ENCODE results near the gene TAS2R50. TPM values are rescaled to one million over a fixed set of nuclear protein-coding genes. Genes with fewer than 3 reads are reported as not detected.

TAS2R50 gene
- total and polyA plus RNA-seq, 9 of the 15 experiments (the other 6 are each of a cell fraction or from before 2014, with no cell fraction given), result 0.06 to 1.3 (median 0.42) TPM; not detected in 3

GRCh38 chr12:10941369-10941768, 45.3 kb downstream of the TAS2R50 start:
- H3K36me3 ChIP-seq (ENCODE audit: control insufficient read depth, insufficient read depth, low read length), result no peaks in the 10 kb centered on the region
- H4K20me1 ChIP-seq (replicated peaks; ENCODE audit: control insufficient read depth, insufficient read depth, low read length), result no peaks in the 10 kb centered on the region
- ChIA-PET POLR2A (no interaction called here), CTCF (ENCODE audit: low intra/inter-chr PET ratio) (no interaction called here)
- peaks cover 0 to 7% of the 10 kb centered on the region in 2 experiments; a peak in 2 of 5 replicates for H3K4me1 ChIP-seq (replicated peaks in 1 of 2; ENCODE audit: control insufficient read depth in 2 of 2, insufficient read depth in 2 of 2, low read length in 2 of 2)
- H3K27ac ChIP-seq (ENCODE audit: extremely low read depth, low read depth, low read length), result no peak overlapping the region
- BruUV-seq (replicated peaks), result no TSS peak
- intact Hi-C loops (cut with micrococcal nuclease), result no loop called here
- no peak overlapping the region for H3K9ac ChIP-seq (ENCODE audit: insufficient read depth in 1 of 2, low read depth in 2 of 2, low read length in 2 of 2)
- no peak overlapping the region for H3K4me2 ChIP-seq (ENCODE audit: insufficient read depth, low read length)
- no peaks in the 10 kb centered on the region for H3K9me1 ChIP-seq (ENCODE audit: control insufficient read depth, insufficient read depth, low read length)
- DNase-seq (ENCODE audit: extremely low read depth in 1 of 4, low spot score in 3 of 4) (no peak), ATAC-seq (no peak), FAIRE-seq (no peak)
- in situ Hi-C loops (cut with MboI), result no loop called here
- no peak overlapping the region for H3K4me3 ChIP-seq
- no peaks in the 10 kb centered on the region for H3K9me3 ChIP-seq (replicated peaks; ENCODE audit: control insufficient read depth, insufficient read depth, low read depth, low read length)
- TF ChIP-seq HNRNPK (IDR thresholded peaks at IDR 0.05; ENCODE audit: low read depth, low read length, poor library complexity, severe bottlenecking) (no peak), CBX2 (IDR thresholded peaks at IDR 0.05; ENCODE audit: insufficient read depth, low read length, poor library complexity, severe bottlenecking) (no peak), ZNF695 (CRISPR knock-in tag; IDR thresholded peaks at IDR 0.05) (no peak), ZC3H4 (CRISPR knock-in tag; IDR thresholded peaks at IDR 0.05; ENCODE audit: borderline replicate concordance) (no peak), NR3C1 (CRISPR knock-in tag; IDR thresholded peaks at IDR 0.05) (no peak)
- no peaks in the 10 kb centered on the region for H3K79me2 ChIP-seq (ENCODE audit: control insufficient read depth, insufficient read depth, low read length)
- H2AFZ ChIP-seq (ENCODE audit: low read depth, low read length), result no peak overlapping the region
- no peaks in the 10 kb centered on the region for H3K27me3 ChIP-seq (ENCODE audit: control insufficient read depth in 2 of 2, insufficient read depth in 2 of 2, low read length in 2 of 2)

GRCh38 chr12:10940389-10940788, 46.3 kb downstream of the TAS2R50 start:
- Histone ChIP-seq H4K20me1 (replicated peaks; ENCODE audit: control insufficient read depth, insufficient read depth, low read length) (no peaks in the 10 kb centered on the region), H3K27me3 (ENCODE audit: control insufficient read depth in 2 of 2, insufficient read depth in 2 of 2, low read length in 2 of 2) (no peaks in the 10 kb centered on the region), H3K27ac (ENCODE audit: extremely low read depth, low read depth, low read length) (no peak overlapping the region), H3K4me1 (replicated peaks in 1 of 2; ENCODE audit: control insufficient read depth in 2 of 2, insufficient read depth in 2 of 2, low read length in 2 of 2) (peaks cover 0 to 7% of the 10 kb centered on the region in 2 experiments; a peak in 2 of 5 replicates), H3K4me2 (ENCODE audit: insufficient read depth, low read length) (no peak overlapping the region), H3K9ac (ENCODE audit: insufficient read depth in 1 of 2, low read depth in 2 of 2, low read length in 2 of 2) (no peak overlapping the region), H2AFZ (ENCODE audit: low read depth, low read length) (no peak overlapping the region), H3K4me3 (no peak overlapping the region), H3K9me3 (replicated peaks; ENCODE audit: control insufficient read depth, insufficient read depth, low read depth, low read length) (no peaks in the 10 kb centered on the region), H3K36me3 (ENCODE audit: control insufficient read depth, insufficient read depth, low read length) (no peaks in the 10 kb centered on the region), H3K79me2 (ENCODE audit: control insufficient read depth, insufficient read depth, low read length) (no peaks in the 10 kb centered on the region), H3K9me1 (ENCODE audit: control insufficient read depth, insufficient read depth, low read length) (no peaks in the 10 kb centered on the region)
- ATAC-seq (no peak), DNase-seq (ENCODE audit: extremely low read depth in 1 of 4, low spot score in 3 of 4) (no peak), FAIRE-seq (no peak)
- POLR2A ChIA-PET, result no interaction called here
- 78% methylated on average over 2 of the region's 2 CpGs for WGBS (ENCODE audit: insufficient coverage, low coverage, missing lambda C conversion rate)
- no TSS peak for BruUV-seq (replicated peaks)
- TF ChIP-seq ZNF318 (IDR thresholded peaks at IDR 0.05; ENCODE audit: borderline replicate concordance in 1 of 2, low read depth in 1 of 2), result no peak
- TF ChIP-seq SMARCA4 (IDR thresholded peaks at IDR 0.05), result no peak
- intact Hi-C loops (cut with micrococcal nuclease), result no loop called here
- in situ Hi-C loops (cut with MboI), result no loop called here
- CTCF ChIA-PET (ENCODE audit: low intra/inter-chr PET ratio), result no interaction called here
